Middle frontal gyrus (tissue), 1 donor: Measurements from ENCODE around the gene PCDHB8.
"Not testable (repeated sequence)": the region's sequence is repeated elsewhere in the genome, so short reads cannot be mapped to it uniquely, and the experiment has no call there.

Experiments used
- DNase-seq: peaks from one replicate; pipeline ENCODE4 v3.0.0-alpha.2; 2015; ENCODE audit warnings: low spot score; ENCODE audit errors: extremely low spot score

PCDHB8 gene

GRCh38 chr5:141184117-141184855, 6.7 kb downstream of the PCDHB8 start:
- not testable (repeated sequence) for DNase-seq

GRCh38 chr5:141186897-141187512, 9.4 kb downstream of the PCDHB8 start, which contains the start of gene PCDHB9:
TSS of gene PCDHB9 (plus strand) at chr5:141187161. CDS start at chr5:141187319, 158 bp downstream.
- no peak for DNase-seq

- DNase-seq: not testable (repeated sequence)
These were observed 11.1 kb downstream of the PCDHB8 start for GRCh38 chr5:141188682-141189081.

- DNase-seq: not testable (repeated sequence)
These were observed 11.5 kb downstream of the PCDHB8 start for GRCh38 chr5:141189131-141189530.

- DNase-seq: no peak
These were observed 14.6 kb downstream of the PCDHB8 start, which contains the start of gene PCDHB10 for GRCh38 chr5:141192110-141192725. TSS of gene PCDHB10 (plus strand) at chr5:141192353. CDS start at chr5:141192553, 200 bp downstream.

GRCh38 chr5:141194332-141194731, 16.7 kb downstream of the PCDHB8 start:
- DNase-seq: not testable (repeated sequence)

GRCh38 chr5:141196363-141196762, 18.8 kb downstream of the PCDHB8 start:
- no peak for DNase-seq

- no peak for DNase-seq
These were observed 22.0 kb downstream of the PCDHB8 start, which contains the start of gene PCDHB11 for GRCh38 chr5:141199359-141200235. TSS of gene PCDHB11 (plus strand) at chr5:141199627. CDS start at chr5:141199775, 148 bp downstream.

- DNase-seq: not testable (repeated sequence)
These were observed 23.5 kb downstream of the PCDHB8 start for GRCh38 chr5:141201126-141201525.

GRCh38 chr5:141201646-141202045, 24.1 kb downstream of the PCDHB8 start:
- not testable (repeated sequence) for DNase-seq

- DNase-seq: no peak
These were observed 30.9 kb downstream of the PCDHB8 start, which contains the start of gene PCDHB12 for GRCh38 chr5:141208478-141208877. TSS of gene PCDHB12 (plus strand) at chr5:141208719. CDS start at chr5:141208908, 189 bp downstream.

- not testable (repeated sequence) for DNase-seq
These were observed 32.7 kb downstream of the PCDHB8 start for GRCh38 chr5:141210281-141210680.

- DNase-seq: not testable (repeated sequence)
These were observed 33.3 kb downstream of the PCDHB8 start for GRCh38 chr5:141210849-141211248.

- DNase-seq: not testable (repeated sequence)
These were observed 36.2 kb downstream of the PCDHB8 start, which contains the start of gene PCDHB13 for GRCh38 chr5:141213656-141214339. TSS of gene PCDHB13 (plus strand) at chr5:141213919. CDS start at chr5:141214124, 205 bp downstream.

- DNase-seq: not testable (repeated sequence)
These were observed 37.0 kb downstream of the PCDHB8 start for GRCh38 chr5:141214583-141214982.

- DNase-seq: not testable (repeated sequence)
These were observed 37.9 kb downstream of the PCDHB8 start for GRCh38 chr5:141215504-141215903.

- not testable (repeated sequence) for DNase-seq
These were observed 38.4 kb downstream of the PCDHB8 start for GRCh38 chr5:141216035-141216434.

- no peak for DNase-seq
These were observed 45.7 kb downstream of the PCDHB8 start, which contains the start of gene PCDHB14 for GRCh38 chr5:141223112-141223783. TSS of gene PCDHB14 (plus strand) at chr5:141223343. CDS start at chr5:141223506, 163 bp downstream.

- not testable (repeated sequence) for DNase-seq
These were observed 47.3 kb downstream of the PCDHB8 start for GRCh38 chr5:141224844-141225243.
